HG03159 (cell line): ENCODE data around the gene SLC43A3.

Source experiments
- ATAC-seq: cut with Tn5 transposase; IDR thresholded peaks from one replicate; pipeline ENCODE4 v1.9.1; 2021; ENCODE audit warnings: mild to moderate bottlenecking, moderate library complexity; ENCODE audit not compliant: unreplicated experiment

The SLC43A3 gene

DNA sequence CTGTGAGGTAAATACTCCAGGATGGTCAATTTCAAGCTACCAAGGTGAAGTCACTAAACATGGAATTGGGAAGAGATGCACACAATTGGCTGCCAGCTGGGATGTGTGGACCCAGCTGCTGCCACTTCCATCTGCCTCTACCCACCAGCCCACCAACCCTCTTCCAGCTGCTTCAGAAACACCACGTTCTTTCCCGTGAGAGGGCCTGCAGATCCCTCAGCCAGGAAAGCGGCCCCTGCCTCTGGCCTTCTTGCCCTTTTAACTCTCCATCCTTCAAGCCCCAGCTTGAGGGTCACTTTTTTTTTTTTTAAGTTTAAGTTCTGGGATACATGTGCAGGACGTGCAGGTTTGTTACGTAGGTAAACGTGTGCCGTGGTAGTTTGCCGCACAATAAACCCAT is 65.9 kb downstream of the SLC43A3 start:
- no peak for ATAC-seq

- no peak for ATAC-seq
Observed at GRCh38 chr11:57359896-57360690, 66.8 kb downstream of the SLC43A3 start.

DNA sequence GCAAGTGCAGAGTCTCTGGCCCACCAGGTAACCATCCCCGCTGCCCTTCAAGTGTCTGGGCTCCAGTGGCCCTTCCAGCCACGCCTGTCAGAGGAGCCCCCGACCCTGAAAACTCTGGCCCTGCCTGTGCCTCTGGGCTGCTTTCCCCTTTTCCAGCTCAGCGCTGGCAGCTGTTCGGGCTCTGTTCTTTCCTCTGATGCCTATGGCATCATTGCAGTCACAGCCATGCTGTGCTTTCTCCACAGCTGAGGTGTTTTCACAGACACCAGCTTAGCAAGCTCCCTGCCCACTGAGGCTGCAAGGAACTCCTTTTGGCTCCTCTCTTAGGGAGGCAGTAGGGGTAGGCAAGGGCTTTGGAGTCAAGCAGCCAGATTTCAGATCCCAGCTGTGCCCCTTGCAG is 67.5 kb downstream of the SLC43A3 start:
- no peak for ATAC-seq

DNA sequence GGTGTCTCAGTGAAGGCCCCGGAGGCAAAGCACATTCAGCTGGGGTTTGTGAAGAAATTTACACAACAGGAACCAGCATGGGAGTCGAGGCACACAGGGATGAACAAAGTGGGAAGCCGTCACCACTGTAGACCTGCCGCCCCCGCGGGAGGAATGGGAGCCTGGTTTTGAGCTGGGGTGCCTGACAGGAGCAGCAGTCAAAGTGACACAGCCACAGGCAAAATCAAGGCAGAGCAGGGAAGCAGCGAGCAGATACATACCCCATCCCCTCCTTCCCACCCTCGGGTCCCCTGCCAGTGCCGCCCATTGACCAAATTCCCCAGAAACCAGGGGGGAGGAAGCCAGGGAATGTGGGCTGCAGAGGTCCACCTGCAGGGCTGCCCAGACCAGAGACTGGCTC is 67.9 kb downstream of the SLC43A3 start:
- no peak for ATAC-seq

GRCh38 chr11:57358543-57358961 is 68.4 kb downstream of the SLC43A3 start:
- ATAC-seq = no peak

- ATAC-seq = no peak
Observed at GRCh38 chr11:57357856-57358255, 69.1 kb downstream of the SLC43A3 start.

DNA sequence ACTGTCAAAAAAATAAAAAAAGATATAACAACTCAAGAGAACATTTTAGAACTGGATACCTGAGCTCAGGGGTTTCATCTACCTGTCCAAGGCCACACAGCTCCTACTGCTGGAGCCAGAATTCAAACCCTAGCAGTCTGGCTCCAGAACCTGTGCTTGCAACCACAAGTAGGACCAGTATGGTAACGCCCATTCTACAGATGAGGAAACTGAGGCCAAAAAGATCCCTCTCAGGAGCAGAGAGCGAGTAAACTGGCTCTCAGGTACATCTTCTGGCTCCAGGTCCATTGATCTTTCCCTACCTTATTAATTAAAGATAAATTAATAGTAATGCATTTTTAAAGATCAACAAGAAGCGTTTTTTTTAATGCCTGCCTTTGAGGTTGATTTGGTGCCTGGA is 69.6 kb downstream of the SLC43A3 start:
- no peak for ATAC-seq
